ENCODE results near the gene IZUMO3.

IZUMO3 gene, protein sequence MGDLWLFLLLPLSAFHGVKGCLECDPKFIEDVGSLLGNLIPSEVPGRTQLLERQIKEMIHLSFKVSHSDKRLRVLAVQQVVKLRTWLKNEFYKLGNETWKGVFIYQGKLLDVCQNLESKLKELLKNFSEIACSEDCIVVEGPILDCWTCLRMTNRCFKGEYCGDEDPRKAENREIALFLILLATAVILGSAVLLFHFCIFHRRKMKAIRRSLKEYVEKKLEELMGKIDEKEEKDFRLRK

DNA sequence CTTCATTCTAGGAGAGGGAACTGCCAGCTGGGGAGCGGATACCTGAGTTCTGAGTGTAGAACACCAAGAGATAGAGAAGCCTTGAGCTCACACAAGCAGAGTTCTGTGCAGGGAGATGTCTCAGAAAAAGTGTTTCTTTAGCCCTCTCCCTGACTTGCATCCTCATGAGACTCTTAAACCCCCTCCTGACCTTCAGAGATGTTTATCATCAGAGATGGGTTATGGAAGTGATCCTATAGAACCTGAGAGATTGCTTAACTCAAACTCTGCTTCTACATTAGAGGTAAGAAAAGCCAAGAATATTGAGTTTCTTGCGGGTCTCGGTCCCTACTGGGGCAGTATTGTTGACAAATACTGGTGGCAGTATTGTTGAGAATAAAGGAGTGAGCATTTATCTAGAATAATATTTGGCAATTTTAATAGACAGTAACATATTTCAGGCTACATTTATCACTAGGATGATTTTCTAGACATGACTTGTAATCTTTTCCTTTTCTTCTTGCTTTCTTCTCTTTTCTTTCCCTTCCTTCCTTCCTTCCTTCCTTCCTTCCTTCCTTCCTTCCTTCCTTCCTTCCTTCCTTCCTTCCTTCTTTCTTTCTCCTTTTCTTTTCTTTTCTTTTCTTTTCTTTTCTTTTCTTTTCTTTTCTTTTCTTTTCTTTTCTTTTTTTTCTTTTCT, at the start of gene IZUMO3:
TSS of gene IZUMO3 (minus strand) at position 51 of the 676 bp plus-strand sequence. CDS start 248 bp downstream, outside the sequence.
- H3K27me3 ChIP-seq (ENCODE audit: insufficient read depth, low read depth): no peaks in the 10 kb centered on the region
- no peak within 1 kb of the TSS for H3K9ac ChIP-seq
- H3K79me2 ChIP-seq (ENCODE audit: insufficient read depth, low read depth): no peaks in the 10 kb centered on the region
- H4K20me1 ChIP-seq (ENCODE audit: insufficient read depth): no peaks in the 10 kb centered on the region
- TF ChIP-seq, protein P1, sequence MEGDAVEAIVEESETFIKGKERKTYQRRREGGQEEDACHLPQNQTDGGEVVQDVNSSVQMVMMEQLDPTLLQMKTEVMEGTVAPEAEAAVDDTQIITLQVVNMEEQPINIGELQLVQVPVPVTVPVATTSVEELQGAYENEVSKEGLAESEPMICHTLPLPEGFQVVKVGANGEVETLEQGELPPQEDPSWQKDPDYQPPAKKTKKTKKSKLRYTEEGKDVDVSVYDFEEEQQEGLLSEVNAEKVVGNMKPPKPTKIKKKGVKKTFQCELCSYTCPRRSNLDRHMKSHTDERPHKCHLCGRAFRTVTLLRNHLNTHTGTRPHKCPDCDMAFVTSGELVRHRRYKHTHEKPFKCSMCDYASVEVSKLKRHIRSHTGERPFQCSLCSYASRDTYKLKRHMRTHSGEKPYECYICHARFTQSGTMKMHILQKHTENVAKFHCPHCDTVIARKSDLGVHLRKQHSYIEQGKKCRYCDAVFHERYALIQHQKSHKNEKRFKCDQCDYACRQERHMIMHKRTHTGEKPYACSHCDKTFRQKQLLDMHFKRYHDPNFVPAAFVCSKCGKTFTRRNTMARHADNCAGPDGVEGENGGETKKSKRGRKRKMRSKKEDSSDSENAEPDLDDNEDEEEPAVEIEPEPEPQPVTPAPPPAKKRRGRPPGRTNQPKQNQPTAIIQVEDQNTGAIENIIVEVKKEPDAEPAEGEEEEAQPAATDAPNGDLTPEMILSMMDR (conservative IDR thresholded peaks at IDR 0.05; ENCODE audit: low read depth, low read length): no peak
- no peak within 1 kb of the TSS for H2AFZ ChIP-seq (ENCODE audit: low read depth)
- H3K27ac ChIP-seq: no peak within 1 kb of the TSS
- no peaks in the 10 kb centered on the region for H3K36me3 ChIP-seq (ENCODE audit: insufficient read depth)
- H3K4me1 ChIP-seq (ENCODE audit: low read depth, poor library complexity, severe bottlenecking): no peaks in the 10 kb centered on the region
- no peak within 1 kb of the TSS for H3K4me3 ChIP-seq (IDR thresholded peaks at IDR 0.05; ENCODE audit: insufficient read depth, low read depth, low read length)
- no peak within 1 kb of the TSS for H3K4me2 ChIP-seq

DNA sequence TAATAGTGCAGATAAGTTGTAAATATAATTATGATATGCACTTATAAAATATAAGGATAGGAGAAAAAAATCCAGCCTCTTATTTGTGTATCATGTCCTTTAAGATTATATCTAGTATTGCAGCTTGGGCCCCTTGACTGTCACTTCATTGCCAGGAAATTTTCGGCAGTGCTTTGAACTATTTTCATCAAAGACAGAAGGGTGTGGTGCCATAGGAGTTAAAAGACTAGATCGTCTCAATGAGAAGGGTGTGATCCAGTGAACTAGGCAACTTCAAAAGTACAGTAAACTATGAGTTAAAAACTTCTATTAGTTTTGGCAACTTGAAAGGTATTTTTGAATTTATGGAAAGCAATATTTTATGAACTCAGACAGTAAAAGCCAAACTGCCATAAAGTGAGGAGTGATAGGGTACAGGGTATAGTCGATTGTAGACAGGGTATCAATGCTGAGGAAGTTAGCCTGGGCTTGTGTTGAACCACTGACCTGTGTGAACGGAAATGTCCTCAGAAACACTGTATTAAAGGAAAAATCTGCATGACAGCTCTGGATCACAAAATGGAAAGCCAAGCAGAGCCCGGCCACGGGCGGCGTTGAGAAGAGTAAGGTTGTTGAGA, 48.6 kb upstream of the IZUMO3 start:
- Histone ChIP-seq H3K27ac (no peak overlapping the region), H2AFZ (ENCODE audit: low read depth) (no peak overlapping the region), H3K9ac (no peak overlapping the region), H4K20me1 (ENCODE audit: insufficient read depth) (no peaks in the 10 kb centered on the region), H3K79me2 (ENCODE audit: insufficient read depth, low read depth) (no peaks in the 10 kb centered on the region), H3K4me2 (no peak overlapping the region), H3K36me3 (ENCODE audit: insufficient read depth) (no peaks in the 10 kb centered on the region), H3K27me3 (ENCODE audit: insufficient read depth, low read depth) (no peaks in the 10 kb centered on the region), H3K4me3 (IDR thresholded peaks at IDR 0.05; ENCODE audit: insufficient read depth, low read depth, low read length) (no peak overlapping the region), H3K4me1 (ENCODE audit: low read depth, poor library complexity, severe bottlenecking) (peaks cover 12% of the 10 kb centered on the region)
- TF ChIP-seq, protein P1 (conservative IDR thresholded peaks at IDR 0.05; ENCODE audit: low read depth, low read length): no peak

DNA sequence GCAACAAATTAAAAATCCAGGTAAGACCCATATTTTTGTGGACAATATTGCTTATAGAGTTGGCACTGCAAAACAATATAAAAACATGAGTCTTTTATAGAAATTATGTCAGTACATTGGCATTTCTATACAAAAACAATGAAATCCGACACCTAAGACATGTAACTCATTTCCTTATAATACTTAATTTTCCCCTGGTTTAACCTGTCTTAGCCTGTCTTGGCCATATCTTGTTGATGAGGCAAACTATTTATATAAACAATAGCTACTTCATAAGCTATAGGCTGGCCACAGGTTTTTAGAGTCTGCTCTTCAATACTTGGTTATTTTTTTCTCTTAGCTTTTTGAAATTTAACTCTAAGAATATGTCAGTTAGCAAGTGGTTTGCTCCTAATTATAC, 44.7 kb upstream of the IZUMO3 start:
- Histone ChIP-seq H3K27ac (no peak overlapping the region), H4K20me1 (ENCODE audit: insufficient read depth) (no peaks in the 10 kb centered on the region), H3K27me3 (ENCODE audit: insufficient read depth, low read depth) (no peaks in the 10 kb centered on the region), H3K4me1 (ENCODE audit: low read depth, poor library complexity, severe bottlenecking) (peaks cover 12% of the 10 kb centered on the region), H3K4me3 (IDR thresholded peaks at IDR 0.05; ENCODE audit: insufficient read depth, low read depth, low read length) (no peak overlapping the region), H3K9ac (no peak overlapping the region), H3K4me2 (no peak overlapping the region), H3K79me2 (ENCODE audit: insufficient read depth, low read depth) (no peaks in the 10 kb centered on the region), H2AFZ (ENCODE audit: low read depth) (no peak overlapping the region), H3K36me3 (ENCODE audit: insufficient read depth) (no peaks in the 10 kb centered on the region)
- TF ChIP-seq, protein P1 (conservative IDR thresholded peaks at IDR 0.05; ENCODE audit: low read depth, low read length): no peak

DNA sequence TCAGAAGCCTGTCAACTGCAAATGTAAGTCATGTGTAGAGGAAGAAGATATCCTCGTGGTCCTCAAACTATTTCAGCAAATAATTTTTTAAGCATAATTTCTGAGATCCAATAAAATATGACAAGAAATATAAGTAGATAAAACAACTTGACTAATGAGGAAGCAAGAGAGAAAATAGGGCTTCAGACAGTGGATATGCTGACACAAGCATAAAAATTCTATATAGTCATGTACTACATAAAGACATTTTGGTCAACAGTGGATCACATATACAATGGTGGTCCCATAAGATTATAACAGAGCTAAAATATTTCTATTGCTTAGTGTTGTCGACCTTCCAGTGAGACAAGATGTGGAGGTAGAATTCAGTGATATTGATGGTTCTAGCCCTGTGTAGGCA, 42.2 kb upstream of the IZUMO3 start:
- Histone ChIP-seq H3K79me2 (ENCODE audit: insufficient read depth, low read depth) (no peaks in the 10 kb centered on the region), H3K4me3 (IDR thresholded peaks at IDR 0.05; ENCODE audit: insufficient read depth, low read depth, low read length) (no peak overlapping the region), H4K20me1 (ENCODE audit: insufficient read depth) (no peaks in the 10 kb centered on the region), H3K4me2 (no peak overlapping the region), H3K27me3 (ENCODE audit: insufficient read depth, low read depth) (no peaks in the 10 kb centered on the region), H3K27ac (no peak overlapping the region), H3K4me1 (ENCODE audit: low read depth, poor library complexity, severe bottlenecking) (peaks cover 12% of the 10 kb centered on the region), H3K36me3 (ENCODE audit: insufficient read depth) (no peaks in the 10 kb centered on the region), H2AFZ (ENCODE audit: low read depth) (no peak overlapping the region), H3K9ac (no peak overlapping the region)
- TF ChIP-seq, protein P1 (conservative IDR thresholded peaks at IDR 0.05; ENCODE audit: low read depth, low read length): no peak

Measured in KMS-11 (cell line).